CD1c-positive myeloid dendritic cell (primary cell): ENCODE data around the gene FYN.

ENCODE experiments used
- DNase-seq: peaks from one replicate; pipeline ENCODE4 v3.0.0-alpha.2; 2016; ENCODE audit errors: extremely low spot score

FYN gene

DNA sequence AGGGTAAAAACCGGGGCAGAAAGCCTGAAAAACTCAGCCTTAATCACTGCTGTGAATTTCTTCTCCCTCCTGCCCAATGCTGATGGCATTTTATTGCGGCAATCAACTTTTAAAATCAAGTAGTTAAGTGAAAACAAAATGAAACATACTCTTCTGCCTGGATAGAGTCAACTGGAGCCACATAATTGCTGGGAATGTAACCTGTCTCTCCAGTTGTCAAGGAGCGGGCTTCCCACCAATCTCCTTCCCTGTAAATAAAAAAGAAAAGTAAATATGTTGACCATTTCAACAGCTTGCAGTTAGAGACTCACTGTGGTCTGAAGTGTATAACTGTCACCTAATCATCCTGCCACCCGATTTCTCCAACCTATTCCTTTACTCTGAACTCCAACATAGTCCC is 165.5 kb downstream of the FYN start:
- no peak for DNase-seq

GRCh38 chr6:111706841-111707391 is 166.3 kb downstream of the FYN start:
- no peak for DNase-seq

GRCh38 chr6:111703723-111704122 is 169.5 kb downstream of the FYN start:
- no peak for DNase-seq

DNA sequence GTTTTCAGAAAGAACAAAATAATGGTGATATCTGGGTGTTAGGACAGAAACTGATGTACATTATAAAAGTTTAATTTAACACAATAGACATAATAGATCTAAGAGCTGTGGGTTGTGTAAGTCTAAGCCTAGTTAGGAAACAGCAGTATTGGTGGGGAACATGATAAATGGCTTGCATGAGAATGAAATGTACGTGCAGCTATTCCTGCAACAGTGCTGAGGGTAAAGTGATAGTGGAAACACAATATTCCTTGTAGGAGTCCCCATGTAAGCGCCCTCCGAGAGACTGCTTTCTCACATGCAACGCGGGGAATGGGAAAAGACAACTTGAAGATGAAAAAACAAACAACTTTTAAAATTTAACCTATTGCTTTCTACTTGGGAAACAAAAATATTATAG is 171.0 kb downstream of the FYN start:
- no peak for DNase-seq

GRCh38 chr6:111701146-111701545 is 172.1 kb downstream of the FYN start:
- no peak for DNase-seq

DNA sequence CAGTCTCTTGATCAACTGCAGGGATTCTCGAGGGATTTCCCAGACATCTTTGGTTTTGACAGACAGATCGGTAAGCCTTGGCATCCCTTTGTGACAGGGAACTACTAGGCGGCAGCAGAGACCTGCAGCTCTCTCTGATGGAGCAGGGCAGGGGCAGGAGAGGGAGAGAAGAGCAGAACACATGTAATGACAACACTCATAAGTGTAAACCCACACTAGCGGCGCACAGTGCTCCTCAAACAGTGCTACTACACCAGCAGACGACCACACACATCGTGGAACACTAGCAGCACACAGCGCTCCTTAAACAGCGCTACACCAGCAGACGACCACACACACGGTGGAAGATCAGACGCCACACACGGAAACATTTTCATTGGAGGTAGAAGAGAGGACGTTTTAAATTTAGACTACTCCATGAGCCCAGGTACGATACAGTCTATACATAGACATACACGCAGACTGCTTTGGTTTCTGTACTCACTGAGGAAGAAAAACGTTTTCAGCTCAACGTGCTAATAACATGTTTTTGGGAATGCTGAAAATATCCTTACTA is 173.0 kb downstream of the FYN start:
- no peak for DNase-seq

- DNase-seq: no peak
Measured at GRCh38 chr6:111699123-111699522, 174.1 kb downstream of the FYN start.

DNA sequence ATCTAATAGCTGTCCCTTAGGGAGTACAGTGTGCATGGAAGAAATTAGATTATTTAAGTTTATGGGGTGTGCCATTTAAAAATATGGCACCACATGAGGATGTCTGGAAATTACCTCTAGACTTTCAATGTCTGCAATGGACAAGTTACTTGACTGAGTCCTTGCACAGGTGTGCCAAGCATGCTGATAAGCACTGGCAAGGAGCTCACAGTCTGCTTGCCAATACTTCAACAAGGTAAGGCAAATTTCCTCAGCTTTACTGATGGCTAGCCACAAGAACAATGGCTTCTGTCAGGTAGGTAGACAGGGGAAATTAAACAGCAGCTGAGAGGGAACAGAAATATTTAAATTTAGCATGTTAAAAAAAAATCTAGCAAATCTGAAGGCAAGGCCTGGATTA is 176.4 kb downstream of the FYN start:
- DNase-seq: no peak

DNA sequence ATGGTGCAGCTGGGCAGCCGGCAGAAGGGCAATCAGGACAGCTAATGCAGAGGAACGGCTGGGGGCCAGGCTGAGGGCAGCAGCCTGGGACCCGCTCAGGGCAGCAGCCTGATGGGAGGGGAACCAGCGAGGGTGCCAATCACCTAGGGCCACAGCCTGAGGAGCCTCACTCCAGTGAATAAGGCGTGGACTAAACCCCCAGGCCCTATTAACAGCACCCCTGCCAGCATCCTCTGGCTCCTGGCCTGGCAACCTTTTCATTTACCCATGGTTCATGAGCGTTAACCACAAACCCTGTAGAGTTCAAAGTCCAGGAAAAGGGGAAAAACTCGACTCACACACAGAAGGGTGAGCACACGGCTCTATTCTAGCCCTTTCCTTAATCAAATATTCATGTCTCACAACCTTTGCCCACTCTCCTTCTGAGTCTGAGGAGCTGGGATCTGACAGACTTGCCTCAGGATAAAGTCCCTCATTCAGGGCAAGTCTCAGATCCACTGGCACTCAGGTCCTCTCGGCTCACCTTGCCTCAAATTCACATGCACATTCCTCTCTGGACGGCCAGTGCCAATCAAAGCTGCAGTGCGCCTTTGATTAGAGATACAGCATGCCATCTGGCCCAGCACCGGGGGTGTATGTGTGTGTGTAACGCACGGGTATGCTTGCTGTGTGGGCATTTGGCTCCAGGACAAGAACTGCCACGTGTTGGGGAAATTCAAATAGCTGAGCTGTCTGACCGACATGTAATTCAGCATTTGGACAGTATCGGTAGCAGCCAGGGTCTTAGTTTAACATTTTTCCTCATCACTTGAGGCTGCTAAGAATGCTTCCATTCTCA is 180.7 kb downstream of the FYN start:
- DNase-seq: no peak

- DNase-seq: no peak
Measured at GRCh38 chr6:111691345-111692225, 181.7 kb downstream of the FYN start.

DNA sequence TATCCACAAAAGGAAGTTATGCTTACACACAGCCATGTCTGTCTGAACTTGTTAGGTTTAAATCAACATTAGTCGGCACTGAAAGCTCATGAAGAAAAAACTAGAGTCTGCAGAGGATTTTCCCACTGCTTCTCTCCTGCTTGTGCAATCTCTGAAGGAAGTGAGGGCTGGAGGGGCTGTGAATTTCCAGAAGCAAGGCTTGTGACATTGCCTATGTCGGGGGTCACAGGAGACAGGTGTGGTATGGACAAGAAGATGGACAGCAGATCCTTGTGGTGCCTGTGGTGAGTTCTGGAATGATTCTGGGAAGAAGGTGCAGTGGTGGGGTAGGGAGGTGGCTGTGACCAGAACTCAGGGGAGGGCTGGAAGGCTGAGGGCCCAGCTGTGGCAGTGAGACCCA is 183.3 kb downstream of the FYN start:
- no peak for DNase-seq

DNA sequence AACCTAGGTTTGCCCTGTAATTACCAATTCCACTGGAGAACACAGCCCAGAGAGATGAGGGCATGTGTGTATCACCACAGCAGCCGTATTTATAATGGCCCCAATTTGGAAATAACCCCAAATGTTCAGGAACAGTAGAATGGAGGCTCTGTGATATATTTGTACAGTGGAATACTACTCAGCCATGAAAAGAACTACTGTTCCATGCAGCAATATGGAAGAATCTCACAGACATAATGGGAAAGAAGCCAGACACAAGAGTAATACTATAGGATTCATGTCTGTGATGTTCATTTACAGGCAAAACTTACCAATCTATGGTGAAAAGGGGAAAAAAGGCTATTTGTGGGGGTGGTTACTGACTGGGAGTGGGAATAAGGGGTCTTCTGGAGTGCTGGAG is 183.8 kb downstream of the FYN start:
- no peak for DNase-seq

DNA sequence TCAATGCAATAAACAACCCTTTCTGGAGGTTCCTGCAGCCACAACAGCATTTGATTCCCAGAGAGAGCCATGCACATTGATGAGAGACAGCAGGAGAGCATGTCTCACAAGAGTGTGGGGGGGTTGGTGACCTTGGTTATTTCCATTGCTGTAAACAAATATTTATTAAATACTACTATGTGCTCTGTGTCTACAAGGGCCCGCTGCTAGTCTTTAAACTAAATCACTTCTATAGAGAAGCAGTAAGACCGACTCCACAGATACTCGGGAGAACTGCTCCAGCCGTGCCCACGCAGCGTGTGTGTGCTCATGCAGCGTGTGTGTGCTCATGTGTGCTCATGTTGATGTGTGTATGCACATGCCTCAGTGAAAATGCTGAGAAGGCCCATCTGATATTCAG is 184.9 kb downstream of the FYN start:
- DNase-seq: no peak

DNA sequence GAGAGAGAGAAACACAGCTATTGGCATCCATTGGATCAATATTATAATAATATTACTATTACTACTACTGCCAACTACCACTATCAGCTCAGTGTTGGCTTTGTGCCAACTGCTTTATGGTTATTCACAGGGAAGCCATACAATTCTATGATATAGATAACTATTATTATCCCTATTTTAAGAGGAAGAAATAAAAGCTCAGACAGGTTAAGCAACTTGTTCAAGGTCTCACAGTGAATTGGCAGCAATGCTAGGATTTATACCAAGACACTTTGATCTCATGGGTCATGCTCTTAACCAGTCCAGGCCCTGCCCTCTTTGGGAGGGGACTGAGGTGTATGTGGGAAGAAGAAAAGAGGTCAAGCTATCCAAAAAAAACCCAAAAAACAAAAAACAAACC is 185.6 kb downstream of the FYN start:
- no peak for DNase-seq

DNA sequence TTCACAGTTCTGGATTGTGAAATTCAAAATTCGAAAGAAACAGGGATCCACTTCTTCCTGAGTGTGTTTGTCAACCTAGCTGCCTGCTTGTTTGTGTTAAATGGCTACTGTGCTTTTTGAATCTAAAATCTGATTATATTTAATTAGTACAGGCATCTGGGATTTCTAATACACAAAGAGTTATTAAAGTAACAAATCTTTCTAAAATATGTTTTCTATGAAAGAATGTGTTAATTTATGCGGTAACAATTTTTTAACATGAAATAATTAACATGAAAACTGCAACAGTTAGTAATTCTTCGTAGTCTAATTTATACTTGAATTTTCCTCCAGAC is 186.4 kb downstream of the FYN start:
- DNase-seq: no peak

DNA sequence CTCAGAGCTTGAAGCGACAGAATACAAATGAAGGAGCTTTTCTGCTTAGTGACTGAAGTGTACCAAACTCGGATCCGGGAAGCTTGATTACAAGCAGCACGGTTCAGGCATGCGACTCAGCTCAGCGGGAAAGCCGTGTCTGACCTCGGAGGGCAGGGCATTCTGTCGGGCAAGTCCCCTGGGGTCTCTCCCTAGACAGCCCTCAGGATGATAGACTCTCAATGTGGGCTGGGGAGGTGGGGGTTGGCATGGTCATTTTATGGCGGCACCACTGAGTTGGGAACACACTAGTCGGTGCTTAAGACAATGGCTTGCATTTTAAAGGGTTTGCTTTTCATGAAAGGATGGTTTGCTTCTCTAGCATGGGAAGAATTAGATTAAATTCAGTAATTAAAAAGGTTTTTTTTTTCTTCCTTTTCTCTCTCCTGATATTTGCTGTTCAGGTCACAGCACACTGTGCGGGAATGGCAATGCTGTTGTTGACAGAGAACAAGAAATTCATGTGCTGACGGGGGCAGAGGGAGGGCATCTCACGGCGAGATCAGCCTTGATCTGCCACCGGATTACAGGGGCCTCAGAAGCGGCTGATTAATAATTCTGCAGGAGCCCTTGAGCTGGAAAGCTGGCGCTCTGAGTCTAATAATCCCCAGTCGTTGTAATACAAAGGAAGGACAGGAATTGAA is 186.9 kb downstream of the FYN start:
- DNase-seq: no peak

DNA sequence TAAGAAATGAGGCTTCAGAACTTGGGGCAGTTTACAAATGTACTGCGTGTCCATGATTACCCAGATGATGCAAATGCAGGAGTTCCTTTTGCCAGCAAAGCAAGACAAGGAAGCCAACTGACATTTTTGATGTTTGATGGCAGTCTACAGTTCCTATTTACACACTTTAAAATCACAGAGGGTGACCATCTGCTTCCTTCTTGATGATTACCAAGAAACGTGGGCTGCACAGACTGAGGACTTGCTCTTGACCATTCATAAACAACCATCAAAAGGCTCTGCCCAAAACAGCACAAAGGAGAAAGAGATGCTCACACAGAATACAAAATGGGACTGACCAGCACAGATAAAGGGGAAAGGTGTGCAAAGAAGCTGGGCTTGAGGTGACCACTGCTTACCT is 187.7 kb downstream of the FYN start:
- DNase-seq: no peak

DNA sequence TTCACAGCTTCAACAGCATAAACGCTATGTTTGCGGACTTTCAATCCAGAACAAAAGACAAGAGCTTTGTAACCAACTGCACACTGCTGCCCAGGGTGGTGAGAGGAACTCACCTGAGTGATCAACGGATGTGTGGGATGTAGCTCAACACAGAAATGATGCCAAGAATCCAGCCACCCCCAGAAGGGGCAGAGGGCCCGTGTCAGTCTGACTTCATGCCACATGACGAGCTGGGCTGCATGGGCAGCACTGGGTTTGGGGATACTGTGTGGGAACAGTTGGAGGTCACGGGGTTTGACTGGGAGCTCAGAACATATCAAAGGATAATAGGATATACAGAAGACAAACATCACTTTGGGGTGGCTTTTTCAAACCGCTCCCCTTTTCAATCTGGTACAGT is 188.2 kb downstream of the FYN start:
- no peak for DNase-seq

DNA sequence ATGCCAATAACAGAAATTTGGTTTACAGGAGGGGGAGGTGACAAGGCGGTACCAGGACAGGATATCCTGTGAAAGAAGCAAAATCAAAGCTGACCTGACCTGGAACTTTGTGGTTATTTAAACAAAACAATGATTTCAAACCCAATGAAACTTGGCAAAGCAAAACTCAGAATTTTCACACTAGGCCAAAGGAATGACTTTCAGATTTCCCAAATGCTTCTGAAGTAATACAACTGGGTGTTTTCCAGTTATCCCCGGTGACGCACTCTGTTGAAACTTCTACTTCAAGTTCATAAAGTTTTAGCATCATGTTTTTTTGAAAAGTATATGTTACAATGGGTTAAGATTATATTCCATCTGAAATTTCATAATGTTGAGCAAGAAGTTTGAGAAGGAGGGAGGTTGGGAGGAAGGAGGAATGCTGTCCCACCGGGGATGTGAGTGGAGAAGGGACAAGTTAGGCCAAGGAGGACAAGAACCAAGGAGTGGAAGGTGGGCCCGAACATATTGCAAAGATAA is 189.4 kb downstream of the FYN start:
- DNase-seq: no peak

GRCh38 chr6:111683157-111683556 is 190.1 kb downstream of the FYN start:
- no peak for DNase-seq

DNA sequence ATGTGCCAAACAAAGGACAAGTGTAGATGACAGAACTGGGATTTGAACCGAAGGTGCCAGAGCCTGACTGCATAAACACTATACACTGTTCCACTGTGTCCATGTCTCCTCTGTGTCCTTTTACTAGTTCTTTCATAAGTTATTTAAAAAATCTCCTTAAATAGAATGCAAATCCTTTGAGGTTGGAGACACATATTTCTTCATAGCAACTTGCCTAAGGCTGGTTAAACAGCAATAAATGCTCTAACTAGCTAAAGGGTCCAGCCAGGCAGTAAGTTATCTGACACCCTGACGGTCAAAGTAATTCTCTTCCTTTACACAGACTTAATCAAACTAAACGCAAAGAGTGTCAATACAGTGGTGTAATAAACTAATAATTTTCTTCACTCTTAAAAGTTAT is 191.4 kb downstream of the FYN start:
- DNase-seq: no peak
